GM15510 (cell line): Measurements from ENCODE around the gene RGL4.
A peak's percentile ranks its signal among the peaks of the same experiment; 100 is the strongest.

Experiments
- POLR2A ChIP-seq: IDR thresholded peaks from 3 replicates; pipeline ENCODE4 v1.6.1; 2011; ENCODE audit warnings: borderline replicate concordance; ENCODE audit not compliant: insufficient read length; ENCODE audit errors: extremely low read depth

RGL4 gene

DNA sequence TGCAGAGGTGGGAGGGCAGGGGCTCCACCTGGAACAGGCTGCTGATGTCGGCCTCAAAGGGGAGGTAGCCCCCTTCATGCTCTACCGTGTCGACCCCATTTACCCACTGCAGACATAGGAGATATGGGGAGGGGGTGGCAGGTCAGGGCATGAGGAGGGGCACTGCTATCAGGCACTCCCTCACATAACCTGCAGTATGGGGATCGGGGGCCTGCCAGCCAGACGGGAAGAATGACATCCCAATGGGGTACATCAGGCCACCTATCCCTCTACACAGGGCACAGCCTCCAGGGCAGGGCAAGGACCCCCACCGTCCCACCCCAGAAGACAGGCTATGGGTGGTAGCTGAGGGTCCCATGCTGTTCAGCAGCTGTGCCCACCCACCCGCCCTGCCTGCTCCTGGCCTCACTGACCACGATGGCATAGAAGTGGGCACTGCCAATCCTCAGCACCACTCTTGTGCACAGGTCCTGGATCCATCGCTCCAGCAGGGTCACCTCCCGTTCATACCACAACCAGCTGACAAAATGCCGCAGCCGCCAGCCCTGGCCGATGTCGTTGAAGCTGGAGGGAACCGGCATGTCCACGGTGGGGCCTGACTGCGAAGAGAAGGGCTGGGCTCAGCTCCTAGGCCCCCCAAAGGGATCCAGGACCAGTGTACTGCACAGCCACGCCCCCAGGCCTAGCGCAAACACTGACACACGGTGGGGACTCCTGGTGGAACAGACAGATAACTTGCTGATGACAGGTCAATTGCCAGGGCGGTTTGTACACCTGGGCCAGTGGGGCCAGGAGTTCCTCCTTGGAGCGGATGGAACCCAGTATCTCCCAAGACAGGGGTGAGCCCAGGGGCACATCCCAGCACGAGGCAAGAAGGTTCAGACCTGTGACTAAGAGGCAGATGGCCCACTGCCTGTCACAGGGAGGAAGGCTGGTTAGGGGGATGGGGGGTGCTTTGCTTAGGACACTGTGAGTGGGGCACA lies 24.1 kb downstream of the RGL4 start:
- TF ChIP-seq POLR2A, result no peak

DNA sequence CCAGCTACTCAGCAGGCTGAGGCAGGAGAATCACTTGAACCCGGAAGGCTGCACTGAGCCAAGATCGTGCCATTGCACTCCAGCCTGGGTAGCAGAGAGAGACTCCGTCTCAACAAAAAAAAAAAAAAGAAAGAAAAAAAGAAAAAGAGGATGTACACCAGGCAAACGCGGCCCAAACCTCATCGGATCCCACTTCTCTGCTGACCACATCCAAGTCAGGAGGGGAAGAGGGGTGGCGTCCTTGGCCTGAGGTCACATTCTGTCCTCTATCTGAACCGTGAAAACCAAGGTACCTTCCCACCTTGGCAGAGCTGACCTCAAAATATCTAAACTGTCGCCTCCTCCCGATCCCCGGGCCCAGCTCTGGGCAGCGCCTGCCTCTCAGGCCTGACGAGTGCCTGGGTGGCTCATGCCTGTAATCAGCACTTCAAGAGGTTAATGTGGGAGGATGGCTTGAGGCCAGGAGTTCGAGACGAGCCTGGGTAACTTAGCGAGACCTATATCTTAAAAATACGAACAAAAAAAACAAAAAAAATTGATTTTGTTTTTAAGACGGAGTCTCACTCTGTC lies 25.1 kb downstream of the RGL4 start:
- no peak for TF ChIP-seq POLR2A

DNA sequence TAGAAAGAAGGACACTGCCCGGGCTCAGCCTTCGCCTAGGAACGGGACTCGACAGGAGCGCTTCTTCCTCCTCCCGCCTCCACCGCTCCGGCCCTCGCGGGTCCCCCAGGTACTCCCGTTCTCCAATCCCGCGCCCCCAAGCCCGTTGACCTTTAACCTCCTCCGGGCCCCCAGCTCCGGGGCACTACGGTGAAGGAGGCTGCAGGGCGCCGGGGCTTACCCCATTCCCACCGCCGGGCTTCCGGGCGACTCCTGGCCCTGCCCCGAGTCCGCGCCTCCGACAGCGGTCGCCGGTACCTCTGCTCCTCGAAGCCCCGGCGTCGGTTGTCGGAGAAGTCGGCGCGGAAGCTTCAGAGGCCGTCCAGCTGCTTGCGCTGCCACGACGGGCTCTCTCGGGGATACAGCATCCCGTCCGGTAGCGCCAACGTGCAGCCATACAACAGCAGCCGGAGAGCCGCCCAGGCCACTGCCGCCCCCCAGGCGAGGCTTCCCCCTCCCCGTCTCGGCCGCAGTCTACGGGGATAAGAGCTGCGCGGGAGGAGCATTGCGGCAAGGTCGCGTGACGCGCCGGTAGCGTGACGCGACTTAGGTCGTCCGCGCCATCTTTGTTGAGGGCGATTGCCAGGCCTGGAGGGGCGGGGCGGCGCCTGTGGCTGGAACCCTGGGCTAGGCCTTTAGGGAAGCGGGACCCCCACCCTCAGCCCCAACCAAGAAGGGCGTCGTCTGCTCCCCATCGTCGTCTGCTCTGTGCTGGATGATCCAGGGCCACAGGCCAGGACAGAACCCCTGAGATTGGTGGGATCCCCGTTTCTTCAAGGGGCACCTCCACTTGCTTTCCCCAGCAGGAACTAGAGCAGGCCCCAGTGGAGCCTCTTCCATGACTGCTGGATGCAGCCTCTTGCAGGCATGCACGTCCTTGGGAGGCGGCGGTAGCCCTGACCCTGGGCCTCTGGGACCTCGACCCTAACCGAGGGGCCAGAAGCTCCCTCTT lies 26.3 kb downstream of the RGL4 start:
- TF ChIP-seq POLR2A, result peak; percentile 87

DNA sequence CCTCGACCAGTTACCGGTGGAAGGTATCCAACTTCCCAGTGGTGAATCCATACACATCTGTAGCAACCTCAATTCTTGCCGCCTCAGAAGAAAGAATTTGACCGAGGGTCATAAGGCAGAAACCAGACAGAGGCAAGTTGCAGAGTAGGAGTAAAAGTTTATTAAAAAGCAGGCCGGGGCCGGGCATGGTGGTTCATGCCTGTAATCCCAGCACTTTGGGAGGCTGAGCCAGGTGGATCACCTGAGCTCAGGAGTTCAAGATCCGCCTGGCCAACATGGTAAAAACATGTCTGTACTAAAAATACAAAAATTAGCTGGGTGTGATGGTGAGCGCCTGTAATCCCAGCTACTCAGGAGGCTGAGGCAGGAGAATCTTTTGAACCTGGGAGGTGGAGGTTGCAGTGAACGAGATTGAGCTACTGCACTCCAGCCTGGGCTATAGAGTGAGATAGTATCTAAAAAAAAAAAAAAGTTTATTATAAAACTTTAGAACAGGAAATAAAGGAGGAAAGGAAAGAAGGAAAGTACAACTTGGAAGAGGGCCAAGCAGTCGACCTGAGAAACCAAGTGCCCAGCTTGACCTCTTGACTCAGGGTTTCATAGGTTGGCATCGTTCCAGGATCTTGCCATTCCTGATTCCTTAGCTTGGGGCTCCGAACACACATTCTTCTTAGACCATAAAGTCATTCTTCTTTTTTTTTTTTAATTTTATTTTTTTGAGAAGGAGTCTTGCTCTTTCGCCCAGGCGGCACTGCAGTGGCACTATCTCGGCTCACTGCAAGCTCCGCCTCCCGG lies 27.8 kb downstream of the RGL4 start:
- no peak for TF ChIP-seq POLR2A

DNA sequence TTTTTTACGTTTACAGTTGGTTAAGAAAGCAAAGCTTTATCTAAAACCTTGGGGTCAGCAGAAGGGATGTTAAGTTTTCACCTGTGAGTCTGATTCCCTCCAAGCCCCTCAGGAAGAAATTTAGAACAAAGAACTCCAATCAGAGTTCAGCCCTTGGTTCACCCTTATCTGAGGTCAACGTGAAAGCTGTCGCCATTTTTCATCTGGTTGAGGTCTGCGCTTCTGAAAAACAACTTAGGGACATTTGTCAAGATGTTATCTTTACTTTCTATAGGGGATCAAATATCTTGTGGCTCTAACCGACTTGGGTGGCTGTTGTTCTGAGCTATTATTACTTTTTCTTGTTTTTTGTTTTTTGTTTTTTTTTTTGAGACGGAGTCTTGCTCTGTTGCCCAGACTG lies 30.0 kb downstream of the RGL4 start:
- TF ChIP-seq POLR2A, result no peak

DNA sequence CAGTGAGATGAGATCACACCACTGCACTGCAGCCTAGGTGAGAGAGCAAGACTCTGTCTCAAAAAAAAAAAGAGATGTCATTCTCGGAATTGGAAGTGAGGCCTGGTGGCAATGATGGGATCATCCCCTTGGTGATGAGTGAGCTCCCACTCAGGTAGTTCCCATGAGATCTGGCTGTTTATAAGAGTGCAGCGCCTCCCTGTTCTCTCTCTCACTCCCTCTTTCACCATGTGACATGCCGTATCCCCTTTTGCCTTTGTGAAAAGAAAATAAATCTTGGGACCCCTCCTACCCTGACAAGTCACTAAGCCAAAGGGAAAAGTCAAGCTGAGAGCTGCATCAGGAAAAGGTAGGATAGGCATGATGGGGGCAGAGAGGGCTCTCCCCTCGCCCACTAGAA lies 31.3 kb downstream of the RGL4 start:
- no peak for TF ChIP-seq POLR2A

DNA sequence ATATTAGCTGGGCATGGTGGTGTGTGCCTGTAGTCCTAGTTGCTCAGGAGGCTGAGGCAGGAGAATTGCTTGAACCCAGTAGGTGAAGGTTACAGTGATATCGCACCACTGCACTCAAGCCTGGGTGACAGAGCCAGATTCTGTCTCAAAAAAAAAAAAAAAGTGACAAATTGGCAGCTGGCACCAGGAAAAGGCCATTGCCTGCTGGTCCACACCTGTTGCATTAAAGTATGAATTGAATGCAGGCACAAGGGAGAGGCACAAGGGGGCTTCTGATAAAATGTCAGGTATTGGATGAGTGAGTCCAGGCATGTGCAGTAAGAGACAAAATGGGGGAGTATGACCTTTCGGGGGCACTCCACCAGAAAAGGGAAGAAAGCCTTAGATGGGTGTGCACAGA lies 31.9 kb downstream of the RGL4 start:
- no peak for TF ChIP-seq POLR2A

DNA sequence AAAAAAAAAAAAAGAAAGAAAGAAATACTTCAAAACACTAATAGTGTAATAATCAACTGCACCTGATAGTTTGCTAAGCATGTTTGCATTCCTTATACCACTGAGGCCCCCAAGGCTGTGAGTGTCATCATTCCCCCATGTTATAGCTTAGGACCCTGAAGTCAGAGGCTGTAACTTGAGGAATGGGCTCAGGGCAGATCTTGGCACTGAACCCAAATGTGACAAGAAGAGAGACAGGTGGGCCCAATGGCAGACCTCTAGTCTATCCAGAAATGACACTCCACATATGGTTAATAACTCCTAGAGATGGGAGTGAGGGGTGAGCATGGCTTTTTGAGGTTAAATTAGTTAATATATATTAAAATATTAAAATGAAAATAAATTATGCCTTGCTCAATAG lies 46.9 kb downstream of the RGL4 start:
- TF ChIP-seq POLR2A, result no peak

DNA sequence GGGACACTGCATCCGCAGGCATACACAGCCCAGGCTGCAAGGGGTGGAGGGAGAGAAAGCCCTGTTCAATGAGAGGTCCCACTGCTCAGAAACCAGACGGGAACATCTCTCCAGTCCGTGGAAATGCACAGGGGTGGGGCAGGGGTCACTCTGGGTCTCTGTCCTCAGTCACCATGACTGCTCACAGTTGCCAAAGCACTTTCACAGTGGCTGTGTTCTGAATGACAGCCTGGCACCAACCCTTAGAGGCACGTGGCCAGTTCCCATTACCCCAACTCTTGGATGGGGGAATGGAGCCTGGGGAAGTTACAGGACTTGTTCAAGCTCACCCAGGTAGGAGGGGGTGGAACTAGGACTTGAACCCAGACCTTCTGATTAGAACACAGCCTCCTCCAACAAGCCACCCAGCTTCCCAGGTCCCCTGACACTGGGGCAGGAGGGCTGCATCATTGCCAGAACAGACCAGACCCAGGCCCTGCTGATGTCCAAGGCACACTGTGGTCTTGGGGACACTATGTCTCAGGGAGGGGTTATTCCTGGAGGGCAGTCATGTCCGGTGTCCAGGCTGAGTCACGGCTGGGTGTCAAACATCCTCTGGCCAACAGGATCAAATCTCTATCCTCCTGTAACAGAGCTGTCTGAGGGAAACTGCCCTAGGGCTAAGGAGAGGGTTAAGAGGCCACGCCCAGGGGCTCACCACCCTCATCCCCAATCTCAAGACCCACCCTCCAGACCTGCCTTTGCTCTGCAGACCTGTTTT lies 51.9 kb downstream of the RGL4 start:
- TF ChIP-seq POLR2A, result no peak

DNA sequence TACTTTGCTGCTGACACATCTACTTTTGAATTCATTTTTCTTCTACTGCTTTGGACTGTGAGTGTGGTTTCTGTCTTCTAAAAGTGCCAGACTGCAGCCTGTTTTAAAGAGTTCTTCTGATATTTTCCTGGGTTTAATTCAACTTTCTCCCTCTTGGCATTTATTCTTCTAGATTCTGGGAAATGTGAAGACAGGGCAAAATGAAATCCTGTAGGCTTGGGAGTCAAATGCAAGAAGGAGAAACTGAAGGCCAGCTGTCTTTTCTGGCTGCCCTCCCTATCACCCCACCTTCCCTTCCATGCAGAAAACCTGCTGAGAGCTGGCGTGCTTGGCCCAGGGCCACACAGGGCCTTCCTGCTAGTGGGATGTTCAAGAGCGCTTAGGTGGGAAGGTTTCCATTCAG lies 52.5 kb downstream of the RGL4 start:
- no peak for TF ChIP-seq POLR2A

DNA sequence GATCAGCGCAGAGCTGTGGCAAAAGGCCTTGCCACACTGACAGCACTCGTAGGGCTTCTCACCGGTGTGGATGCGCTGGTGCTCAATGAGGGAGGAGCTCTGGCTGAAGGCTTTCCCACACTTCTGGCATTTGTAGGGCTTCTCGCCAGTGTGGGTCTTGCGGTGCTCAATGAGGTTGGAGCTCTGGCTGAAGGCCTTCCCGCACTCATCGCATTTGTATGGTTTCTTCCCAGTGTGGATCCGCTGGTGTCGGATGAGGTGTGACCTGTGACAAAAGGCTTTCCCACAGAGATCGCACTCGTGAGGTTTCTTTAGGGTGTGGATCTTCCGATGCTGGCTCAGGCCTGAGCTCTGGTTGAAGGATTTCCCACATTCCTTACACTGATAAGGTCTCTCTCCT lies 53.2 kb downstream of the RGL4 start:
- no peak for TF ChIP-seq POLR2A

DNA sequence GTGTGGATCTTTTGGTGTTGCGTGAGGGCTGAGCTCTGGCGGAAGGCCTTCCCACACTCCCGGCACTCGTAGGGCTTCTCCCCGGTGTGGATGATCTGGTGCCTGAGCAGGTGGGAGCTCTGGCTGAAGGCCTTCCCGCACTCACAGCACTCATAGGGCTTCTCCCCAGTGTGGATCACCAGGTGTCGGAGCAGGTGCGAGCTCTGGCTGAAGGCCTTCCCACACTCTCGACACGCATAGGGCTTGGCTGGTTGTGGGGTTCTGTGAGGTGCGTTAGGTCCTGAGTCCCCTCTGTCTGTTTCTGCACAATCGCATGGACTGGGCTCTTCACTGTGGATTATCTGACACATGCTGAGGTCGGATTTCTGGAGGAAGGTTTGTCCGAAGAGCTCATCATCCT lies 53.7 kb downstream of the RGL4 start:
- no peak for TF ChIP-seq POLR2A

DNA sequence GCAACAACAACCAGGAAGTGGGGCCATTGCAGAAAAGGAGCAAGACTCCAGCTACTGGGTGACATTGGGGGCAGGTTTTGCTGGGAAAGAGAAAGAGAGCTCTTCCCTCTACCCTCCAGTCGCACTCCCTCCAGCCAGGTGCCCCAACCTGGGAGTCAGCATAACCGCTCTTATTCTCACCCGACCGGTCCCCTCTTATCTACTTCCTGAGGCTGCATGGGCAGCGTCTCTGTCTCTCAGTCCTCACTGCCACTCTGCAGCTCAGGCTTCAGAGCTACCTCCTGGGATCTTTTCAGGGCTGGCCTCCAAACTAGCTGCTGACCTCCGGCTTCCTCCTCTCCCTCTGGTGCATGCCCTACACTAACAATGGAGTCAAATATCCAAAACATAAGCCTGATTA lies 55.0 kb downstream of the RGL4 start:
- TF ChIP-seq POLR2A, result no peak
